Heart left ventricle (tissue), 13 donors: ENCODE measurements around the gene MXRA7.

Experiments used
- CTCF ChIP-seq, 12 donors: fragments of 200-600 bp; sonication (generic) in 4 of 12; IDR thresholded peaks; one replicate each; pipeline versions ENCODE4 v1.5.0 to v1.8.0; 2018 to 2022; ENCODE audit warnings: antibody characterized with exemption in 12 of 12, mild to moderate bottlenecking in 5 of 12
- POLR2A ChIP-seq, 2 donors: fragments of 450-650 bp; IDR thresholded peaks; one replicate each; pipeline ENCODE4 v1.6.1; 2017; ENCODE audit warnings: antibody characterized with exemption in 2 of 2, mild to moderate bottlenecking in 2 of 2, moderate library complexity in 2 of 2
- donor health status: ischemic (EF 13 %, LVEDD 7.1; RV severe dilation, severe dysfunction).
- donor health status: DM: no; HTN: yes; CAD: no.
- donor health status: DM: no; HTN: no; CAD: no.
- donor health status: ischemic (EF 25% LVEDD 6.9; RV normal size, moderate dysfunction).
- donor health status: ischemic (EF 25% LVEDD 5.7; RV mildly dilated, moderate dysfunction).
- donor health status: ischemic (EF 35%, LVEDD 5.7; RV mildly dilated, moderate dysfunction).
- donor health status: nonischemic (EF 11% LVEDD 7.7; RV severe dilation, severe dysfunction).
- donor health status: DM: yes; HTN: yes; CAD: no.
- donor health status: PGD.
- donor health status: ischemic (EF 29% LVEDD 5.4; RV normal size, mild dysfunction).
- donor health status: nonischemic (EF 23%, LVEDD 6.1; RV moderate dilation, normal function).

- peak in 2 of 12 donors; percentile 11 to 23 for TF ChIP-seq CTCF (IDR thresholded peaks at IDR 0.05)
- TF ChIP-seq POLR2A (IDR thresholded peaks at IDR 0.05), result no peak
These were observed 27.6 kb downstream of the MXRA7 start for GRCh38 chr17:76683011-76683755.
